DOHH2 (cell line): ENCODE data around the gene TMED4.

Source experiments
- H3F3A ChIP-seq: fragments of 200-600 bp; sonication (generic), shearing (Covaris generic); 2 replicates; pipeline ENCODE4 v1.6.0; 2016; ENCODE audit warnings: antibody characterized with exemption, mild to moderate bottlenecking; ENCODE audit not compliant: control insufficient read depth, insufficient read depth
- H3K27ac ChIP-seq: fragments of 200-600 bp; sonication (generic); 2 replicates; pipeline ENCODE4 v1.5.1; 2014; ENCODE audit warnings: low read depth, mild to moderate bottlenecking, low read length, moderate library complexity
- H3K27me3 ChIP-seq: fragments of 200-600 bp; sonication (generic); 2 replicates; pipeline ENCODE4 v1.6.1; 2014; ENCODE audit warnings: mild to moderate bottlenecking, low read length, mixed read lengths; ENCODE audit not compliant: control insufficient read depth
- H3K36me3 ChIP-seq: fragments of 200-600 bp; sonication (generic); 2 replicates; pipeline ENCODE4 v1.6.1; 2014; ENCODE audit warnings: mild to moderate bottlenecking, low read length, moderate library complexity, mixed read lengths; ENCODE audit not compliant: control insufficient read depth
- H3K4me1 ChIP-seq: fragments of 200-600 bp; sonication (generic); 2 replicates; pipeline ENCODE4 v1.6.1; 2014; ENCODE audit warnings: mild to moderate bottlenecking, low read length, mixed read lengths; ENCODE audit not compliant: control insufficient read depth
- H3K4me2 ChIP-seq: fragments of 200-600 bp; sonication (generic); 2 replicates; pipeline ENCODE4 v1.6.0; 2014; ENCODE audit warnings: mild to moderate bottlenecking, low read length, moderate library complexity
- H3K4me3 ChIP-seq: fragments of 200-600 bp; sonication (generic); 2 replicates; pipeline ENCODE4 v1.5.1; 2014; ENCODE audit warnings: mild to moderate bottlenecking, low read length, mixed read lengths
- H3K79me2 ChIP-seq: fragments of 200-600 bp; sonication (generic); 2 replicates; pipeline ENCODE4 v1.6.1; 2014; ENCODE audit warnings: mild to moderate bottlenecking, low read length, mixed read lengths; ENCODE audit not compliant: control insufficient read depth
- H3K9me2 ChIP-seq: fragments of 200-600 bp; sonication (generic); replicated peaks from 2 replicates; pipeline ENCODE4 v1.6.1; 2014; ENCODE audit warnings: mild to moderate bottlenecking, low read length, mixed read lengths; ENCODE audit not compliant: control insufficient read depth
- H3K9me3 ChIP-seq: fragments of 200-600 bp; sonication (generic); 2 replicates; pipeline ENCODE4 v1.6.1; 2014; ENCODE audit warnings: antibody characterized with exemption, low read length, mixed read lengths; ENCODE audit not compliant: control insufficient read depth, insufficient read depth
- H4K20me1 ChIP-seq: fragments of 200-600 bp; sonication (generic); 2 replicates; pipeline ENCODE4 v1.6.0; 2014; ENCODE audit warnings: low read depth, mild to moderate bottlenecking, antibody characterized with exemption, low read length, moderate library complexity; ENCODE audit not compliant: control insufficient read depth, insufficient read depth
- CTCF ChIP-seq: fragments of 200-600 bp; sonication (generic); IDR thresholded peaks from one replicate; pipeline ENCODE4 v1.5.1; 2014; ENCODE audit warnings: antibody characterized with exemption, mild to moderate bottlenecking, low read depth, low read length; ENCODE audit not compliant: poor library complexity, severe bottlenecking
- EZH2phosphoT487 ChIP-seq: fragments of 200-600 bp; sonication (generic); IDR thresholded peaks from 2 replicates; pipeline ENCODE4 v1.6.1; 2017; ENCODE audit warnings: borderline replicate concordance, mild to moderate bottlenecking, antibody characterized with exemption, low read length, moderate library complexity, mixed read lengths

Gene TMED4

GRCh38 chr7:44566680-44567079 lies 15.4 kb downstream of the TMED4 start:
- H3K9me2 ChIP-seq = no peaks in the 10 kb centered on the region
- no peaks in the 10 kb centered on the region for H3K27me3 ChIP-seq
- H4K20me1 ChIP-seq = peaks cover 14% of the 10 kb centered on the region
- peaks cover 12% of the 10 kb centered on the region for H3F3A ChIP-seq
- no peaks in the 10 kb centered on the region for H3K4me1 ChIP-seq
- TF ChIP-seq EZH2phosphoT487 (no peak), CTCF (no peak)
- H3K27ac ChIP-seq = no peak overlapping the region
- no peak overlapping the region for H3K4me3 ChIP-seq
- no peak overlapping the region for H3K4me2 ChIP-seq
- H3K79me2 ChIP-seq = peaks cover 28% of the 10 kb centered on the region
- H3K9me3 ChIP-seq = no peaks in the 10 kb centered on the region
- H3K36me3 ChIP-seq = peaks cover 76% of the 10 kb centered on the region

DNA sequence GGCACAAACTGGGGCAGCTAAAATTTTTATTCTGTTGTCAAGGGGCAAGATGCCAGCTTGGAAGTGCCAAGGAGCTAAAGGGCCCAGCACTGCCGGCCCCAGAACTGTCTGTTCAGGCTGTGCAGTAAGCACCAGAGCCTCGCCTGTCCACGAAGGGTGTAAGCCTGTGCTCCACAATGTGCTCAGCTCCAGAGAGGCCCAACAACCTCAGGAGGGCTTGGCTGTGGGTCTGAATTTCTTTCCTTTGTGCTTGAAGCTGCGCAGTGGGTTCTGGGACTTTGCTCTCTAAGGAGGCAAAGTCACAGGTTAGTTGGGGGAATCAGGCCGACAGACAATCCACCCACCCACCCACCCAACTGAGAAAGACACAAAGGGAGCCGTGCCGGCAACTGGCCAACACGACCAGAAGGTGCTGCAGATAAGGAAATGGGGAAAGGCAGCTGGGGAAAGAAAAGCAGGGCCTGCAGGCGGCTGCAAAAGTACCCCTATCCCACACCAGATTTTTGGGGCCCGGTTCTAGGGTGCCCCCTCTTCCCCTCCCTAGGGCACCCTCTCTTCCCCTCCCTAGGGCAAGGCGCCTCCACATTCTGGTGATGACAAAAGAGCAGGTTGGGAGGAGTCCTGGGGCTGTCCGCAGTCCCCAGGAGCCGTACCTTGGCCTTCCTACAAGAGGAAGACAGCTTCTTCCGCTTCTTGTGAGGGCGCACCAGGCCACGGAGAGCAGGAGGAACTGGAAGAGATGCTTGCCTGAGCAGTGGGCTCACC lies 16.1 kb downstream of the TMED4 start:
- Histone ChIP-seq H3K4me1 (no peaks in the 10 kb centered on the region), H3K79me2 (peaks cover 21% of the 10 kb centered on the region), H3K4me3 (no peak overlapping the region), H3K27me3 (no peaks in the 10 kb centered on the region), H3F3A (peaks cover 12% of the 10 kb centered on the region), H3K9me2 (no peaks in the 10 kb centered on the region), H4K20me1 (peaks cover 14% of the 10 kb centered on the region), H3K4me2 (no peak overlapping the region), H3K9me3 (no peaks in the 10 kb centered on the region), H3K27ac (no peak overlapping the region), H3K36me3 (peaks cover 69% of the 10 kb centered on the region)
- TF ChIP-seq EZH2phosphoT487 (no peak), CTCF (peak; percentile 32)

DNA sequence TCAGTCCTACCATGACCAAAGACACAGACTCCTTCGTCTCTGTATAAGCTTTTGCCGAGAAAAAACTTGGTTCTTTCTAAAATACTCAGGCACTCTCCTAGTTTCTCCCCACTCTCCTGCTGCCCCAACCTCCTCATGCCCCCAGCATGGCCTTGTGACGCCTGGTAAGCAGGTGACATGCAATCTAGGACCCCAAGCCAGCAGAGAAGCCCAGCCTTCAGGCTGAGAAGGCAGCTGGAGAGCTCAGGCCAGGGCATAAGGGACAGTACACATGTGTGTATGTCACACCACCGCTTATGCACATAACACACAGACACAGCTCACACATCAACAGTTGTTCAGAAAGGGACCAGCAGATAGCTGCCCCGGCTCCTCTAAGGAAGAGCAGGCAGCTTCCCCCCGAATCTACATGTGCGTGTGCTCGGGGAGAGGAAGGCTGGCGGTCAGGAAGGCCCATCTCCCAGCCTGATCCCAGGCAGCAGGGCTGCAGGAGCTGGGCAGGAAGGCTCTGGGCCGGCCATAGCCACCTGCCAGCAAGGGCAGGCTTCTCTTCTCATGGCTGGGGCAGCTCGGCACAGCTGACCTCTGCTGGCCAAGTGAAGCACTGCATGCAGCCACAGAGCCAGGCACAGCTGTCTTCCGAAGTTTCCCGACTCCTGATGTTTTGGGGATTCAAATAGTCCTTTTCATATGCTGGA lies 16.8 kb downstream of the TMED4 start:
- no peaks in the 10 kb centered on the region for H3K9me2 ChIP-seq
- TF ChIP-seq EZH2phosphoT487 (no peak), CTCF (peak; percentile 100)
- H3K27me3 ChIP-seq = no peaks in the 10 kb centered on the region
- no peak overlapping the region for H3K27ac ChIP-seq
- no peak overlapping the region for H3K4me3 ChIP-seq
- no peak overlapping the region for H3K4me2 ChIP-seq
- H3K4me1 ChIP-seq = no peaks in the 10 kb centered on the region
- no peaks in the 10 kb centered on the region for H3K9me3 ChIP-seq
- H3F3A ChIP-seq = peaks cover 12% of the 10 kb centered on the region
- peaks cover 61% of the 10 kb centered on the region for H3K36me3 ChIP-seq
- H3K79me2 ChIP-seq = peaks cover 14% of the 10 kb centered on the region
- H4K20me1 ChIP-seq = peaks cover 14% of the 10 kb centered on the region
